Adrenal gland (tissue), 12 donors: ENCODE measurements around the gene KLHDC4. TPM values are rescaled to one million over a fixed set of nuclear protein-coding genes. Genes with fewer than 3 reads are reported as not detected.

Source experiments
- DNase-seq, 7 donors: peaks; one replicate each; pipeline ENCODE4 v3.0.0-alpha.2; 2019 to 2020
- H3K27ac ChIP-seq, 5 donors: fragments of 200-600 bp; sonication (generic) in 4 of 5; 1 replicate in 3 of 5; 2 replicates in 2 of 5; pipeline versions ENCODE4 v1.5.1 to v1.8.0; 2016 to 2020; ENCODE audit warnings: mild to moderate bottlenecking in 1 of 5
- H3K27me3 ChIP-seq: fragments of 200-600 bp; 2 replicates; pipeline ENCODE4 v1.8.0; 2021
- H3K36me3 ChIP-seq, 2 donors: fragments of 200-600 bp; replicated peaks in 1 of 2; 1 replicate in 1 of 2; 2 replicates in 1 of 2; pipeline versions ENCODE4 v1.5.1 to v1.8.0; 2018 to 2022
- H3K4me1 ChIP-seq, 2 donors: fragments of 200-600 bp; replicated peaks in 1 of 2; 1 replicate in 1 of 2; 2 replicates in 1 of 2; pipeline versions ENCODE4 v1.5.1 to v1.8.0; 2018 to 2021
- H3K4me3 ChIP-seq, 4 donors: fragments of 200-600 bp; sonication (generic) in 3 of 4; one replicate each; pipeline ENCODE4 v1.5.1; 2016 to 2018
- H3K9me3 ChIP-seq, 3 donors: fragments of 200-600 bp; sonication (generic) in 1 of 3; replicated peaks in 1 of 3; 1 replicate in 2 of 3; 2 replicates in 1 of 3; pipeline versions ENCODE4 v1.5.1 to v1.8.0; 2016 to 2021
- CTCF ChIP-seq, 6 experiments: fragments of 450-650 bp in 4 of 6; fragments of 200-600 bp in 2 of 6; sonication (generic) in 1 of 6; IDR thresholded peaks; 1 replicate in 5 of 6; 2 replicates in 1 of 6; pipeline versions ENCODE4 v1.5.1 to v1.8.0; 2016 to 2021; ENCODE audit warnings: antibody characterized with exemption in 6 of 6, mild to moderate bottlenecking in 2 of 6, moderate library complexity in 1 of 6
- POLR2A ChIP-seq, 2 donors: fragments of 450-650 bp; IDR thresholded peaks; one replicate each; pipeline ENCODE4 v1.6.1; 2017; ENCODE audit warnings: antibody characterized with exemption in 2 of 2, mild to moderate bottlenecking in 2 of 2, moderate library complexity in 1 of 2
- WGBS, 4 donors: extraction: QIAGEN DNeasy Blood & Tissue Kit in 2 of 4; methylation state at CpG; one replicate each; pipeline versions ENCODE4 v1.1.5 to v1.1.7; 2013 to 2017; 5-methylcytosine and 5-hydroxymethylcytosine counted together
- intact Hi-C, 2 donors: fragments of 100-400 bp; cut with DNase I; formaldehyde crosslinking; loops; one replicate each; pipeline versions ENCODE4 v1.14.1 to v1.15.0; 2022 to 2023
- polyA plus RNA-seq, 3 donors: library from polyadenylated mRNA; stranded (reverse); fragments of 200-250 nt in 2 of 3; fragments of 350-450 nt in 1 of 3; fragmentation: Illumina TruSeq in 1 of 3; extraction: RNeasy Lipid Tissue Mini Kit (QIAGEN cat#74804) in 1 of 3; gene quantifications; one replicate each; pipeline ENCODE4 v1.2.3, GENCODE V29; 2013 to 2014
- total RNA-seq, 9 donors: library from RNA; depleted of rRNA in 4 of 9; stranded (reverse); fragments of >200 nt in 4 of 9; fragments of 120-200 nt in 1 of 9; fragmentation: NEBNext Ultra II Directional in 1 of 9; extraction: Animal tissue kit (Norgen Biotek cat#: 25700) in 1 of 9; gene quantifications; one replicate each; pipeline versions ENCODE4 v1.1.0 to v1.2.4, GENCODE V29; 2013 to 2023
- donor health status: healthy with polysubstance abuse.
- donor health status: Bipolar disorder and iron deficiency.
- donor health status: DM: yes; HTN: yes; CAD: no.
- donor health status: DM: no; HTN: no; CAD: no.
- donor health status: DM: no; HTN: no; CAD: no.
- donor health status: DM: yes; HTN: yes; CAD: no.

KLHDC4 gene
- total and polyA plus RNA-seq, 12 donors: 15.4 to 94.0 (median 26.4) TPM

DNA sequence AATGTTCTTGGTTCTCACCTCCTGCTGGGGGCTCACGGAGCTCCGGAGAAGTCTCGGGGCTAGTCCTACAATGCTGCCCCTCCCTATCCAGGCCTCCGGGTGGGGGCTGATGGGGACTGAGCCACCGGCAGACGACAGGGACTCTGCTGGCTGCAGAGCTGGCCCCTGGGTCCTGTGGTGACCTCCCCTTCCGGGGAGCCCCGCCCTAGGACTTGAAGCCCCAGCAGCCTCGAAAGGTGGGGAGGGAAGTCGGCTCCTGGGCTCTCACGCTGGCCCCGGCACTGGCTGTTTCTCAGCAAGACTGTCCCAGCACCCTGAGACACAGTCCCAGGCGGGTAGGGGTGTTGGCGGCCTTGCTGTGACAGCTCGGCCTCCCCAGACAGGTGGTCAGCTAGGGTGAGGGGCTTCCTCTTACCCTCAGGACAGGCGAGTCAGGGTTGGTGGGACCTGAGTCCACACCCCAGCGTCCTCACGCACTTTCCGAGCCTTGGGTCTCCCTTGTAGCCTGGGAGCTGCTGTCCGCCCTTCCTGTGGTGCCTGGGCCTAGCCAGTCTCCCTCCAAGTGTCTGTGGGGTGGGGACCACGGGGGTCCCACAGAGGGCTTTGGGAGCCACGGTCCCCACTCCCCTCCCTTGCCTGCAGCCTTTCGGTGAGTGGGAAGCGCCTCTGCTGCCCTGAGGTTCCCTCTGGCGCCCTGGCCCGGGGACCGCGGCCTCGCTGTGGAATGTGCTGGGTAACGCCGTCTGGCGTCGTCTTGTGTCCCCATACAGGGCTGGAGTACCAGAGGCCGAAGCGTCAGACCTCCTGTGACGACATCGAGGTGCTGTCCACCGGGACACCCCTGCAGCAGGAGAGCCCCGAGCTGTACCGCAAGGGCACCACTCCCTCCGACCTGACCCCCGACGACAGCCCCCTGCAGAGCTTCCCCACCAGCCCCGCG, 76.6 kb downstream of the KLHDC4 start:
- TF ChIP-seq CTCF (IDR thresholded peaks at IDR 0.05) (no peak), POLR2A (IDR thresholded peaks at IDR 0.05) (no peak)
- no peak for DNase-seq
- H3K4me3 ChIP-seq: no peak overlapping the region
- no peaks in the 10 kb centered on the region for H3K4me1 ChIP-seq
- no peaks in the 10 kb centered on the region for H3K36me3 ChIP-seq
- no peak overlapping the region for H3K27ac ChIP-seq
- intact Hi-C loops: no loop called here
- no peaks in the 10 kb centered on the region for H3K9me3 ChIP-seq
- H3K27me3 ChIP-seq: no peaks in the 10 kb centered on the region
- whole genome bisulfite sequencing, 4 donors: 83 to 90% (median 85%) methylated on average over 19 to 45 of the region's 45 CpGs

GRCh38 chr16:87687998-87688529, 77.7 kb downstream of the KLHDC4 start:
- 81 to 100% (median 83%) methylated on average over 1 to 14 of the region's 14 CpGs for WGBS, 4 donors
- intact Hi-C loops: no loop called here
- DNase-seq: no peak

GRCh38 chr16:87687126-87687910, 78.5 kb downstream of the KLHDC4 start:
- intact Hi-C loops: no loop called here
- WGBS, 4 donors: 55 to 62% (median 60%) methylated on average over 6 to 31 of the region's 31 CpGs
- no peaks in the 10 kb centered on the region for H3K36me3 ChIP-seq
- no peaks in the 10 kb centered on the region for H3K4me1 ChIP-seq
- no peaks in the 10 kb centered on the region for H3K27me3 ChIP-seq
- no peaks in the 10 kb centered on the region for H3K9me3 ChIP-seq
- DNase-seq: peak in 1 of 7 donors; percentile 14
- H3K4me3 ChIP-seq: no peak overlapping the region
- H3K27ac ChIP-seq: no peak overlapping the region
- no peak for TF ChIP-seq POLR2A (IDR thresholded peaks at IDR 0.05)
- TF ChIP-seq CTCF (IDR thresholded peaks at IDR 0.05): no peak

More at GRCh38 chr16:87687998-87688529, 77.7 kb downstream of the KLHDC4 start:
- Histone ChIP-seq H3K36me3 (no peaks in the 10 kb centered on the region), H3K4me3 (no peak overlapping the region), H3K27ac (no peak overlapping the region), H3K27me3 (no peaks in the 10 kb centered on the region), H3K4me1 (no peaks in the 10 kb centered on the region), H3K9me3 (no peaks in the 10 kb centered on the region)
- no peak for TF ChIP-seq CTCF (IDR thresholded peaks at IDR 0.05)
- TF ChIP-seq POLR2A (IDR thresholded peaks at IDR 0.05): no peak

DNA sequence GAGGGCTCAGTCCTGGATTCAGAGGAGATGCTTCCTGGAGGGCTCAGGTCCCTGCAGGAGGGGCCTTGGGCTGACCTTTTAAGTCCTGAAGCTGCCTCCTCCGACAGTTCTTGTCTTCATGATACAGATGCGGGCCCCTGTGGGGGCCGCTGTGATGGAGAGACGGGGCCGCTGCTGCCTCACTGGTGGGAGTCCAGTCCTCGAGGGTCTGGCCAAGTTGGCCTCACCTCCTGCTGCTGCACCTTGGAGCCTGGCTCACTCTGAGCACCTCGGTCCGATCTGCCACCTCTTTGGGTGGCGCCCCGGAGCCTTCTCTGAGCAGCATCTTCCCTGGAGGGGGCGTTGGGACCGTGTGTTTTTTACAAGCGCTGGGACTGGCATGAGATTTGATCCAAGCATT, 79.1 kb downstream of the KLHDC4 start:
- no peaks in the 10 kb centered on the region for H3K9me3 ChIP-seq
- intact Hi-C loops: no loop called here
- no peaks in the 10 kb centered on the region for H3K27me3 ChIP-seq
- 69 to 73% (median 71%) methylated on average over 4 to 13 of the region's 13 CpGs; no CpG with 5 or more reads in 1 of the 4 donors for WGBS, 4 donors
- TF ChIP-seq POLR2A (IDR thresholded peaks at IDR 0.05): no peak
- TF ChIP-seq CTCF (IDR thresholded peaks at IDR 0.05): no peak
- no peaks in the 10 kb centered on the region for H3K4me1 ChIP-seq
- no peak overlapping the region for H3K4me3 ChIP-seq
- no peak overlapping the region for H3K27ac ChIP-seq
- H3K36me3 ChIP-seq: no peaks in the 10 kb centered on the region
- no peak for DNase-seq
